ENCODE measurements around the gene ENKUR.

GRCh38 chr10:24963521-24964041, 52.4 kb downstream of the ENKUR start:
- TF ChIP-seq CTCF (IDR thresholded peaks at IDR 0.05) (no peak), POLR2A (IDR thresholded peaks at IDR 0.05) (no peak)

Measured in thyroid gland (tissue), 4 donors.